ENCODE data around the gene SLC4A2.

DNA sequence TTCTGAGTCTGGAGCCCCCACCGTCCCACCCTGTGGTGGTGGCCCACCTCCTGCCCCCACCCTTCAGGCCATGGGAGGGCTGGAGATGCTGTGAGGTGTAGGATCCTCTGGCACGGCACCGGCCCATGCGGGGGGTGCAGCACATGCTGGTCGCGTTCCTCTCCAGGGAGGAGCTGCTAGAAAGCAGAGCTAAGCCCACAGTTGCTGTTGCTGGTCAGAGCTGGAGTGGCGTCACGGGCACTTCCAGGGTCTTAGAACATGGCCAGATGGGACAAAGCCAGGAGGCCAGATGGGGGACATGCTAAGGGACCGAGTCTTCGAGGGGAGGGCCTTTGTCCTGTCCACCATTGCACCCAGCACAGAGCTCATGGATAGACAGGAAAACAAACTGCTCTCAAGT, 48.5 kb downstream of the SLC4A2 start:
- TF ChIP-seq TCF7 (CRISPR knock-in tag; IDR thresholded peaks at IDR 0.05; ENCODE audit: low read depth) (no peak), ZNF121 (CRISPR knock-in tag; IDR thresholded peaks at IDR 0.05) (no peak), CTCF (IDR thresholded peaks at IDR 0.05) (no peak), FOXJ3 (CRISPR knock-in tag; IDR thresholded peaks at IDR 0.05; ENCODE audit: borderline replicate concordance) (no peak), JUN (CRISPR knock-in tag; IDR thresholded peaks at IDR 0.05) (no peak), NR2C2 (CRISPR knock-in tag; IDR thresholded peaks at IDR 0.05) (no peak), FOXK1 (CRISPR knock-in tag; IDR thresholded peaks at IDR 0.05) (no peak), ESRRA (CRISPR knock-in tag; IDR thresholded peaks at IDR 0.05; ENCODE audit: borderline replicate concordance) (no peak), NFE2L1 (CRISPR knock-in tag; IDR thresholded peaks at IDR 0.05) (no peak)
